Omental fat pad (tissue), 4 donors: Measurements from ENCODE around the gene CNOT11. TPM values are rescaled to one million over a fixed set of nuclear protein-coding genes. Genes with fewer than 3 reads are reported as not detected.
"Not testable (repeated sequence)": the region's sequence is repeated elsewhere in the genome, so short reads cannot be mapped to it uniquely, and the experiment has no call there.

ENCODE experiments used
- ATAC-seq: fragments of 150-250 bp; one replicate; pipeline ENCODE4 v1.9.1; 2016; ENCODE audit warnings: mild to moderate bottlenecking, moderate library complexity; ENCODE audit not compliant: low FRiP score
- DNase-seq: peaks from one replicate; pipeline ENCODE4 v3.0.0-alpha.2; 2019; ENCODE audit warnings: low spot score
- CTCF ChIP-seq, 3 donors: fragments of 450-650 bp; IDR thresholded peaks; one replicate each; pipeline ENCODE4 v1.5.1; 2016 to 2017; ENCODE audit warnings: antibody characterized with exemption in 3 of 3, mild to moderate bottlenecking in 3 of 3, moderate library complexity in 2 of 3
- total RNA-seq, 4 donors: library from RNA; depleted of rRNA; stranded (reverse); fragments of >200 nt; gene quantifications; one replicate each; pipeline ENCODE4 v1.1.0, GENCODE V29; 2016

CNOT11 gene
- total RNA-seq, 4 donors from 2014 or later, result 18.4 to 28.5 (median 22.8) TPM

DNA sequence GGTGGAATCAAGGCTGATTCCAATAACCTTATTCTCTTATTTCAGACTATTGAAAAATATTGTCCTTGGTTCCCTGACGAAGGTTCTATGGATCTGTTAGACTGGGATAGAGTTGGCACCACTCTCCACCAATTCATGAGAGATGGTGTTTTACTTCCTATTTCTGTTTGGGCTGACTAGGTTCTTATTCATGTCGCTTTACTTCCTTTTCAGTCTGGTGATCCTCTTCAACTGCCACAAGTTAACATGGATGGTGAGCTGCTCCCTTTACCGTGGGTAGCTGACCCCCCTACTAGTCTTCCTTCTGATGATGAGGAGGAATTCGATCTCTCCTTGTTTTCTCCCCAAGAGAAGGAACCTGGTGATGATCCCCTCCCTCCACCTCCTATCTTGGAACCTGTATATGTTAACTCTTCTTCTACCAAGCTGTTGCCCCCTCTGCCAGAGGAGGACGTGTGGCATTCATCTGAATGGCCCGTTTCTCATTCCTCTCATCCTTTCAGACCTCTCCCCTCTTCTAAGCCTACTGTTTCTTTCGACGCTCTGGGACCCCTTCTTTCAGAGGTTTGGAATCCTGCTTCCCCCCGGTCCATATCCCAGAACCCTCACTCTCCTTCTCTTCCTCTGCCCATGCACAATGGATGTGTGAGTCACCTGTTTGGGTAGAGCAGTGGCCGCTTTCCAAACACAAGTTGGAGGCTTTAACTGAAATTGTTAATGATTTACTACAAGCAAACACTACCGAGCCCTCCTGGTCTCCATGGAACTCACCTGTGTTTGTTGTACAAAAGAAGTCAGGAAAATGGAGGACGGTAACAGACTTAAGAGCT is 13.5 kb upstream of the CNOT11 start:
- no peak for DNase-seq
- TF ChIP-seq CTCF (IDR thresholded peaks at IDR 0.05), result no peak
- ATAC-seq, result no peak

DNA sequence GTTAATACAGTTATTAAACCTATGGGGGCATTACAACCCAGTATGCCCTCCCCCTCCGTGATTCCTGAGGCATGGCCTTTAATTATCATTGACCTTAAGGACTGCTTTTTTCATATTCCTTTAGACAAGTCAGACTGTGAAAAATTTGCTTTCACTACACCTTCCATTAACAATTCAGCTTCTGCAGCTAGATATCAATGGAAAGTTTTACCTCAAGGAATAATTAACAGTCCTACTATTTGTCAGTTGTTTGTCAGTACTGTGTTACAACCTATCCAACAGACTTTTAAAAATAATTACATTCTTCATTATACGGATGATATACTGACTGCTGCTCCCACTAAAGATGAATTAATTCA is 12.9 kb upstream of the CNOT11 start:
- not testable (repeated sequence) for ATAC-seq, DNase-seq

- DNase-seq, ATAC-seq: not testable (repeated sequence)
These were observed 12.0 kb upstream of the CNOT11 start for GRCh38 chr2:101240694-101241093.

DNA sequence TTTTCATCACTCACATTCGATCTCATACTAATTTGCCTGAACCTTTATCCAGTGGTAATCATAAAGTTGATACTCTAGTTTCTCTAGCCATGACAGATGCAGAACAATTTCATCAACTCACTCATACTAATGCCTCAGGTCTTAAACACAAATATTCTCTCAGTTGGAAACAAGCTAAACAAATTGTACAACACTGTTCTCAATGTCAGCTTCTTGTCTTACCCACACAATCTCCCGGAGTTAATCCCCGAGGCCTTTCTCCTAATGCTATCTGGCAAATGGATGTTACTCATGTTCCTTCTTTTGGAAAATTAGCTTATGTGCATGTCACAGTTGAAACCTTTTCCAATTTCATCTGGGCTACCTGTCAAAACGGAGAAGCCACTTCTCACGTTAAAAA is 11.5 kb upstream of the CNOT11 start:
- ATAC-seq, result no peak

DNA sequence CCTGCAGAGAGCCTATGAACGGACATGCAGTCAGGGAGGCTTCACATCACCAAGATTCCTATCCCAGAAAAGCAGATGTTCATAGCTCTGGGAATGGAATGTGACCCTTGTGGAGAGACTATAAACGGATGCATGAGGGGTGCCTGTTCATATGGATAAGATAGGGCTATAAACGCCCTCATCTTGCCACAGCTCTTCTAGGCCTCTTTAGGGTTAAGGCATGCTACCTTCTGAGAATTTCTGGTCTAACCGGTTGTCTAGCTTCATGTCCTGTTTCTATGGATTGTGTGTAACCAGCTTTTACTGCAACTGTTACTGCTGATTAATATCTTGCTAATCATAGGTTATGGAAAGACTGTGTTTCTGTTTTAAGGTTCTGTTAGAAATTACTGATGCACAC is 8.3 kb upstream of the CNOT11 start:
- ATAC-seq, result not testable (repeated sequence)

More for the DNA sequence above, 11.5 kb upstream of the CNOT11 start:
- DNase-seq, result no peak
- TF ChIP-seq CTCF (IDR thresholded peaks at IDR 0.05), result no peak

GRCh38 chr2:101244899-101245298 is 7.8 kb upstream of the CNOT11 start:
- DNase-seq, ATAC-seq: not testable (repeated sequence)

More for the DNA sequence above, 8.3 kb upstream of the CNOT11 start:
- not testable (repeated sequence) for DNase-seq

DNA sequence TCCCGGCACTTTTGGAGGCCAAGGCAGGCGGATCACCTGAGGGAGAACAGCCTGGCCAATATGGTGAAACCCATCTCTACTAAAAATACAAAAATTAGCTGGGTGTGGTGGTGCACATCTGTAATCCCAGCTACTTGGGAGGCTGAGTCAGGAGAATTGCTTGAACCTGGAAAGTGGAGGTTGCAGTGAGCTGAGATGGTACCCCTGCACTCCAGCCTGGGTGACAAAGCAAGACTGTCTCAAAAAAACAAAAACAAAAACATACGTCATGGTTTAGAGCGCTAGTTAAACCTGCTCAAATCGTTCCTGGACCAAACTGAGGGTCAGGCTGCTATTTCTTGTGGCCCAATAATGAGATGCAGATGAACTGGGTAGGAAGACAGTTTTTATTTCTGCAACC is 7.2 kb upstream of the CNOT11 start:
- not testable (repeated sequence) for DNase-seq, ATAC-seq

DNA sequence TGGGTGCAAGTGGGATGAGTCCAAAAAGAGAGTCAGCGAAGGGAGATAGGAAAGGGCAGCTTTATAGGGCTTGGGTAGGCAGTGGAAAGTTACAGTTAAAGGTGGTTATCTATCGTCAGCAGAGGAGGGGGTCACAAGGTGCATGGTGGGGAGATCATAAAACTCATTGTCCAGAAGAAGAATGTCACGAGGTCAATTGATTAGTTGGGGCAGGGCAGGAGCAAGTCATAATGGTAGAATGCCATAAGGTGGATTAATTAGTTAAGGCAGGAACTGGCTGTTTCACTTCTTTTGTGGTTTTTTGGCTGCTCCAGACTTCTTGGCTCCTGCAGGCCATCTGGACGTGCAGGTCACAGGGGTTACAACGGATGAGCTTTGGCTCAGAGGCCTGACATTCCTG is 3.9 kb upstream of the CNOT11 start:
- ATAC-seq, DNase-seq: not testable (repeated sequence)

DNA sequence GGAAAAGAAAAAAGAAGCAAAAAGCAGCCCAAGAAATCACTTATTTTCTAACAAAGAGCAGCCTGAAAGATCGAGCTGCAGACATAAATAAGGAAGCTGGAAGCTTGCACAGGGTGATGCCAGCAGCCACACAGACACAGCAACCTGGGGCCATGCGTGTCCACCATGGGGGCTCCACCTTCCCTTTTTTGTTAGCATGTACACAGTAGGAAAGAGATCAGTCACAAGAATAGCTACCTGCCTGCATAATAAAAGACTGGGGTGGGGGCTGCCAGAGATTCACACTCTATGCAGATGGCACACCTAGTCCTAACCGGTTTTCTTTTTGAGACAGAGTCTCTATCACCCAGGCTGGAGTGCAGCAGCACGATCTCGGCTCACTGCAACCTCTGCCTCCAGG is 2.9 kb upstream of the CNOT11 start:
- no peak for ATAC-seq
- TF ChIP-seq CTCF (IDR thresholded peaks at IDR 0.05), result no peak
- no peak for DNase-seq

GRCh38 chr2:101251246-101251781 is 1.4 kb upstream of the CNOT11 start:
- not testable (repeated sequence) for DNase-seq, ATAC-seq

GRCh38 chr2:101251844-101252407 is 760 bp upstream of the CNOT11 start:
- no peak for DNase-seq
- no peak for TF ChIP-seq CTCF (IDR thresholded peaks at IDR 0.05)
- peak; percentile 47 for ATAC-seq
